GM19193 (cell line): Measurements from ENCODE around the gene KIAA0408.

ENCODE experiments used
- POLR2A ChIP-seq: IDR thresholded peaks from 4 replicates; pipeline ENCODE4 v1.6.1; 2011; ENCODE audit not compliant: insufficient read depth, insufficient read length; ENCODE audit errors: extremely low read depth

KIAA0408 gene

GRCh38 chr6:127459231-127459641, at the start of gene KIAA0408:
KIAA0408 (minus strand) TSS chr6:127459389; CDS start chr6:127453981, 5,408 bp downstream.
- no peak for TF ChIP-seq POLR2A

DNA sequence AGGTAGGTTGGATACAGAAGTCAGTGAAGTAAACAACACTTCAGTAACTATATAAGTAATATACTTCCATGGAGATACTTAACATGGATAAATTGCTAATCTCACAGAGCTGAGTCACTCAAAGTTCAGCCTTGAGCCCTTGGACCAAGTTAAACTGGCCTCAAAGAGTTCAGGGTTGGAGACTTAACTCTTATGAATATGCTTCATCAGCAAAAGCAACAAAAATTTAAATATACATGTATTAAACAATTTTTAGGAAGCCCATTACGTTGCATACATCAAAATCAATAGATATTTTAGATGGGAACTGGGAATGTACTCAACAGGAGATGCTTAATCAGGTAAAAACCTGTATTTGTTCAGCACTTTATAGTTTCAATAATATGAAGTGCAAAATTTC, 47.7 kb upstream of the KIAA0408 start:
- TF ChIP-seq POLR2A: no peak

- TF ChIP-seq POLR2A: no peak
Measured at GRCh38 chr6:127503022-127503421, 43.8 kb upstream of the KIAA0408 start.

- no peak for TF ChIP-seq POLR2A
Measured at GRCh38 chr6:127497410-127497809, 38.2 kb upstream of the KIAA0408 start.

DNA sequence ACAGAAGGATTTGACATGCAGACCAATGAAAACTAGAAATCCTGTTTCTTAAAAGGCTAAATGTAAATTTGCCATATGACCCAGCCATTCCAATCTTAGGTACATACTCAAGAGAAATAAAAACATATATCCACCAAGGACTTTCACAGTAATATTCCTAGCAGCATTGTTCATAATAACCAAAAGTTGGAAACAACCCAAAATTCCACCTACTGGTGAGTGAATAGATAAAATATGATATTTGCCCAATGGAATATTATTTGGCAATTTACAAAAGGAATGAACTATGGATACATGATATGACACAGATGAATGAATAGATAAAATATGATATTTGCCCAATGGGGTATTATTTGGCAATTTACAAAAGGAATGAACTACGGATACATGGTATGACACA, 37.3 kb upstream of the KIAA0408 start:
- TF ChIP-seq POLR2A: no peak

GRCh38 chr6:127494240-127494767, 35.1 kb upstream of the KIAA0408 start:
- no peak for TF ChIP-seq POLR2A

- TF ChIP-seq POLR2A: no peak
Measured at GRCh38 chr6:127489248-127489647, 30.1 kb upstream of the KIAA0408 start.

DNA sequence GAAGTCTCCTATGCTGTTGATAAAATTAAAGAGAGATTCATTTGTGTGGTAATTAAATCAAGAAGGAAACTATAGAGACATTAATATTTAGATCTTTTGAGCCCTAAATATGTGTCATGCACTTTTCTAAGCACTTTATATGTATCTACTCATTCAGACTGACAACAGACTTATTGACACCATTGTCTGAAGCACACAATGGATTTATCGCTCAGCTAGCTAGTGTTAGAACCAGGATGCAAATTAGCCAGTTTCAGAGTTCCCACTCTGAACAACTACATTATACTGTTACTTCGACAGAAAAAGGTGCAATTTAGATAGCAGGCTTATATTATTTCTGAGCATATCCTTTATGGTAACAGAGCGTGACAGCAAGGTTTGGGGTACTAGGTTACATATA, 27.7 kb upstream of the KIAA0408 start:
- TF ChIP-seq POLR2A: no peak

DNA sequence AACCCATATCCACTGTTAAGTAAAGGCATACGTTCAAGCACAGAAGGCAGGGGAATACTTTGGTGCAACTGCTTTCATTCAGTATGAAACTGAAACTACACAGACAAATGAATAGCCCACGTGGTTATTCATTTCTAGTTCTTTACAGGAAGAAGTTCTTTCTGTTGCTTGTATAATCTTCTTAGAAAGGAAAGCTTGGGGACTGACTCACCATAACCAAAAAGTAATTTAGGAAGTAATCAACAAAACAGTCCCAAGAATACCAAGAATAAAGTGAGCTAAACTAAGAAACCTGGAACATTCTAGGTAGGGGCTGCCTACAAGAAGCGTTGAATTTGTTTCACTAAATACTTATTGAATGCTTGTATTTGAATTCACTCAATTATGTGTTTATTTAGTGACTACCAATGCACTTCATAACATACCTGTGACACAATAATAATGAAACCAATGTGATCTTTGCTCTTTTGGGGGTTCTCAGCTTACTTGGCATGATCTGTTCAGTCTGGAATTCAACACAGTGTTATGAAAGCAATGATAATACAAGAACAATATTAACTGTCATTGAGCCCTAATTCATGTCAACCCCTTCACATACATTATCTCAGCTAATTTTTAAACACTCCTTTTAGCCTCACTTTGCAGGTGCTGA, 25.1 kb upstream of the KIAA0408 start:
- no peak for TF ChIP-seq POLR2A

- no peak for TF ChIP-seq POLR2A
Measured at GRCh38 chr6:127483399-127484055, 24.3 kb upstream of the KIAA0408 start.

GRCh38 chr6:127482325-127482724, 23.1 kb upstream of the KIAA0408 start:
- TF ChIP-seq POLR2A: no peak

- TF ChIP-seq POLR2A: no peak
Measured at GRCh38 chr6:127481628-127482027, 22.4 kb upstream of the KIAA0408 start.

DNA sequence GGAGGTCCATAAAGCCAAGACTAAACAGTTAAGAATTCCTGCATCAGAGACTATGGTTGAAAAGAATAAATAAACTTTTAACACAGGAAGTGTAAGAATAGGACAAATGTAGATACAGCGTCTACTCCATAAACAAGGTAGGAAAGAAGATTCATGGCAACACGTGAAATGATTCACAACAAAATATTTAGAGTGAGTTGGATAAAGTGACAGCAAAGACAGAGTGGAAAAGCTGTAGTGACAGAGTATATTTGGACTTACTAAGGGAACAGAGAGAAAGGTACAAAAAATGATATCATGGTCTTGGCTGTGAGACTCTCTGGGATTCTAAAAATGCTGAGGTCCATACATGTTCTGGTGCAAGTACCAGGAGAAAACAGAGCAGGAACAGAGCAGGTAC, 21.9 kb upstream of the KIAA0408 start:
- no peak for TF ChIP-seq POLR2A

DNA sequence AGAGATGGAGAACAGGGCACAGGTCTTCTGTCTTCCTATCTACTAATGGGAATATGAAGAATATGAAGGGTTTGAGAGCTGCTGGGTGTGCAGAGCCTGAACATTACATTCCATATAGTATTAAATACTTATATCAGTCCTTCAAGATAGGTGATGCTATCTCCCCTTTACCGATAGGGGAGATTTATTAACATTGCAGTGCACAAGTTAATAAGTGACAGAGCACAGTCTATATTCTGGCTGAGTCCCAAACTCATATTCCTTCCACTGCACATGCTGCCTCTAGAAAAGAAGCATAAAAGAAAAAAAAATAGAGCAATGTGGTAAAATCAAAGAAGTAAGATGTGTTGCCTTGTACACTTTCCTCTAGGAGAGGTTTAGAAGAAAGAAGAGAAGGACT, 18.5 kb upstream of the KIAA0408 start:
- no peak for TF ChIP-seq POLR2A

GRCh38 chr6:127475823-127476176, 16.6 kb upstream of the KIAA0408 start:
- no peak for TF ChIP-seq POLR2A

GRCh38 chr6:127475135-127475822, 16.1 kb upstream of the KIAA0408 start:
- TF ChIP-seq POLR2A: no peak

DNA sequence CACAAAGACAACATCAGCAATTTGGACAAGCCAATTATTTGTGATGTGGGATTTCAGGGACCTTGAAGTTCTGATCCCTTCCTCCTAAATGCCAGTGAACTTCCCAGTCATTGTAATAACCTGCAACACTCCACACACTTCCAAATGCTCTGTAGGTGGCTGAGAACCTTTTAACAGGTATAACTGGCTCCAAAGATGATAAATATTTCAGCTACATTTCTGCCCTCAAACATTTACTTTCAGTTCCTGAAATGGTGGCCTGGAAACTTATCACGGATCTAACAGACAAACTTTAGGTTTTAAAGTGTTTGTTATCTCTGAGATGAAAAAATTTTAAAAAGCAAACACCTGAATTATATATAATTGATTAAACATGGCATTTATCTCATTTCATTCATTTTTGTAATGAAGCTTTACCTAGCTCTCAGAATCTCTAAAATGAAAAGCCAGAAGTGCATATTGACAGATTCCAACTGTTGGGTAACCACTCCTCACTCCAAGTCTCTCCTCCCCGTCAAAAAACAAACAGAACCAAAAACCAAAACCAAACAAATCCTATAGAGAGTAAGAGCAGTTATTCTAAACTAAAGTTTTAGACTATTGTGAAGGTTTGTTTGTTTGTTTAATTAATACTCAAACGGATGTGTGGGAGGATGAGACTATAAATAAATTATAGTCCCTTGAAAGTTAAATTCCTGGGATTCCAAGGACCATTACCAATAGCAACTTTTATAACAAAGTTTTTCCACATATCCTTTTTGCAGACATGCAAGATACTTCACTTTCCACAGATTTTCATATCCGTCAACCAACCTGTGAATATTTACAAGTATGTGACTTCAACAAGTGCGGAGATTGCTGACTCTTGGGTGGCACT, 12.4 kb upstream of the KIAA0408 start:
- no peak for TF ChIP-seq POLR2A
